Activated CD4-positive, alpha-beta memory T cell treated with anti-CD3 and anti-CD28 coated beads for 36 hours (primary cell): ENCODE measurements around the gene BICC1. TPM values are rescaled to one million over a fixed set of nuclear protein-coding genes. Genes with fewer than 3 reads are reported as not detected.

Experiments used
- CTCF ChIA-PET: fragments of 350-600 bp; sonication (Branson Sonifier 250); formaldehyde crosslinking; loops from one replicate; lab custom pipeline; 2021; ENCODE audit warnings: antibody characterized with exemption, inconsistent platforms; lab: Charles Lee
- POLR2A ChIA-PET: fragments of 350-600 bp; sonication (Branson Sonifier 250); formaldehyde crosslinking; loops from one replicate; lab custom pipeline; 2021; ENCODE audit warnings: antibody characterized with exemption; lab: Charles Lee
- DNase-seq: peaks from one replicate; pipeline ENCODE4 v3.0.0-alpha.2; 2020
- H3K27ac Mint-ChIP-seq: one replicate; pipeline ENCODE4 v1.8.0; 2021; ENCODE audit warnings: mixed read lengths
- H3K27me3 Mint-ChIP-seq: one replicate; pipeline ENCODE4 v1.8.0; 2021; ENCODE audit warnings: mixed read lengths
- H3K36me3 Mint-ChIP-seq: one replicate; pipeline ENCODE4 v1.8.0; 2021; ENCODE audit warnings: mixed read lengths
- H3K4me1 Mint-ChIP-seq: one replicate; pipeline ENCODE4 v1.8.0; 2021; ENCODE audit warnings: low read depth, mixed read lengths
- H3K4me3 Mint-ChIP-seq: one replicate; pipeline ENCODE4 v1.8.0; 2021; ENCODE audit warnings: mild to moderate bottlenecking, mixed read lengths
- H3K9me3 Mint-ChIP-seq: one replicate; pipeline ENCODE4 v1.8.0; 2021; ENCODE audit warnings: mixed read lengths
- intact Hi-C: fragments of 100-400 bp; cut with micrococcal nuclease; formaldehyde crosslinking; loops from one replicate; pipeline ENCODE4 v1.15.1; 2023
- total RNA-seq, 2 experiments: library from RNA; stranded (reverse); gene quantifications; one replicate each; pipeline ENCODE4 v1.2.3, GENCODE V29; 2021

BICC1 gene
- total RNA-seq, 2 experiments from 2014 or later = not detected

- H3K27ac Mint-ChIP-seq = no peak overlapping the region
- ChIA-PET POLR2A (no interaction called here), CTCF (no interaction called here)
- H3K36me3 Mint-ChIP-seq = no peaks in the 10 kb centered on the region
- H3K9me3 Mint-ChIP-seq = no peaks in the 10 kb centered on the region
- H3K4me1 Mint-ChIP-seq = no peaks in the 10 kb centered on the region
- no peaks in the 10 kb centered on the region for H3K27me3 Mint-ChIP-seq
- intact Hi-C loops = loop anchor here (10.0 kb wide), 1 partner anchor 110 kb away; no protein-coding TSS in a partner anchor
- no peak for DNase-seq
- H3K4me3 Mint-ChIP-seq = no peak overlapping the region
Observed at GRCh38 chr10:58644311-58644710, 131.6 kb downstream of the BICC1 start.

DNA sequence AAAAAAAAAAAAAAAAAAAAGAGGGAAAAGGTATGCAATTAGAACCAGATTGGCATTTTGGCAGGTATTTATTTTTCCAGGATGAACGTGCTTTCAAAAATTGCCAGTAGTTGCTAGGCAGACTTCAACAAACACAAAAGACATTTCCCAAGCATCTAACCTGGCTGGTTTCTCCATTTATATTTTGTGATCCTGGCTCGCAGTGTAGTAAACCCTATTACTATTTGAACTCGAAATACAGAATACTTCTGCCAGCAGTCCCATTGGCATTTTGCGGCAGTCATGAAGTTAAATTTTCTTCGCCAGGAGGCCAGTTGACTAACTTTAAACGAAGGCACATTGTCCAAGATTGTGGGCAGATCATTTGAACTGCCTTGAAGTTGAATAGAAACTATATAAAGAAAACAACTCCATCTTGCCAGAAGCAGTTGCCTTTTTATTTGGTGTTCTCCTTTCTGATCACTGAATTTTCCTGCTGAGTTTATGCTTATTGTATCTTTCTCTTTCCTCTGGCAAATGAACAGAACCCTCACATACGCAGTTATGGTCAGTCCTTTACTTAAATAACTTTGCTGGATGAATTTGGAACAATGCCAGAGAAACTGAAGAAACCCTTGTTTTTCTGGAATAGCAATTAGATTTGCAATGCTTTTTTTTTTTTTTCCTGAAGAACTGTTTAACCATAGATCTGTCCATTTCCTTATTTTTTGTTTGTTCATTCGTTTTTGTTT lies 132.9 kb downstream of the BICC1 start:
- Mint-ChIP-seq H3K4me1 (no peaks in the 10 kb centered on the region), H3K9me3 (no peaks in the 10 kb centered on the region), H3K4me3 (no peak overlapping the region), H3K36me3 (no peaks in the 10 kb centered on the region), H3K27me3 (no peaks in the 10 kb centered on the region), H3K27ac (no peak overlapping the region)
- CTCF ChIA-PET = no interaction called here
- POLR2A ChIA-PET = no interaction called here
- no peak for DNase-seq
- intact Hi-C loops = loop anchor here (10.0 kb wide), 1 partner anchor 111 kb away; no protein-coding TSS in a partner anchor

- Mint-ChIP-seq H3K9me3 (no peaks in the 10 kb centered on the region), H3K4me3 (no peak overlapping the region), H3K36me3 (no peaks in the 10 kb centered on the region), H3K4me1 (no peaks in the 10 kb centered on the region), H3K27ac (no peak overlapping the region), H3K27me3 (no peaks in the 10 kb centered on the region)
- intact Hi-C loops = loop anchor here (10.0 kb wide), 1 partner anchor 113 kb away; no protein-coding TSS in a partner anchor
- ChIA-PET POLR2A (interaction anchor here (0.6 kb wide), 1 partner anchor 566 kb away, joined by 3 read pairs; no protein-coding TSS in a partner anchor), CTCF (interaction anchor here (0.6 kb wide), 1 partner anchor 11 kb away, joined by 4 read pairs; no protein-coding TSS in a partner anchor)
- DNase-seq = no peak
Observed at GRCh38 chr10:58647376-58648112, 134.9 kb downstream of the BICC1 start.

DNA sequence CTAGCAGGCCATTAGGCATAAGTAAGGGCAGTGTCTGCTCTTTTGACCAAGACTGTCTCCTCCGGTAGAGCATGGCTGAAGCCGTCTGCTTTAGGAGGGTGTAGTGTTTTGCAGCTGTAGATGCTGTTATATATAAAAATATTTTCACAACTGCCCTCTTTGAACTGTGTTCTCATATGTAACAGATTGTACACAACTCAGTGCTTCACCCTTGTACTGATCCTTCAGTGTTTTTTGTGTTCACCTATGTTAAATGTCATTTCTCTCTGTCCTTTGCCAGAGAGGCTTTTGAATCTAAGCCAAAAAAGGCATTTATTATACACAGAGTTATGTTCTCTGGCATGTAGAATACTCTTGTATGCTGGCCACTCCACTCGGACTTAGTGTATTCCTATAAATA lies 135.5 kb downstream of the BICC1 start:
- POLR2A ChIA-PET = interaction anchor here (0.6 kb wide), 1 partner anchor 567 kb away, joined by 3 read pairs; no protein-coding TSS in a partner anchor
- intact Hi-C loops = loop anchor here (10.0 kb wide), 1 partner anchor 113 kb away; no protein-coding TSS in a partner anchor
- CTCF ChIA-PET = interaction anchor here (0.6 kb wide), 1 partner anchor 10 kb away, joined by 4 read pairs; no protein-coding TSS in a partner anchor
- H3K4me1 Mint-ChIP-seq = no peaks in the 10 kb centered on the region
- DNase-seq = no peak
- H3K36me3 Mint-ChIP-seq = no peaks in the 10 kb centered on the region
- no peak overlapping the region for H3K4me3 Mint-ChIP-seq
- no peaks in the 10 kb centered on the region for H3K9me3 Mint-ChIP-seq
- H3K27me3 Mint-ChIP-seq = no peaks in the 10 kb centered on the region
- no peak overlapping the region for H3K27ac Mint-ChIP-seq

- Mint-ChIP-seq H3K36me3 (no peaks in the 10 kb centered on the region), H3K27me3 (no peaks in the 10 kb centered on the region), H3K4me1 (no peaks in the 10 kb centered on the region), H3K27ac (no peak overlapping the region), H3K4me3 (no peak overlapping the region), H3K9me3 (no peaks in the 10 kb centered on the region)
- intact Hi-C loops = no loop called here
- ChIA-PET POLR2A (no interaction called here), CTCF (no interaction called here)
- DNase-seq = no peak
Observed at GRCh38 chr10:58651040-58651439, 138.4 kb downstream of the BICC1 start.

GRCh38 chr10:58651742-58652141 lies 139.1 kb downstream of the BICC1 start:
- no peak for DNase-seq
- Mint-ChIP-seq H3K9me3 (no peaks in the 10 kb centered on the region), H3K27ac (no peak overlapping the region), H3K36me3 (no peaks in the 10 kb centered on the region), H3K4me3 (no peak overlapping the region), H3K27me3 (no peaks in the 10 kb centered on the region), H3K4me1 (no peaks in the 10 kb centered on the region)
- ChIA-PET CTCF (no interaction called here), POLR2A (no interaction called here)
- intact Hi-C loops = no loop called here

DNA sequence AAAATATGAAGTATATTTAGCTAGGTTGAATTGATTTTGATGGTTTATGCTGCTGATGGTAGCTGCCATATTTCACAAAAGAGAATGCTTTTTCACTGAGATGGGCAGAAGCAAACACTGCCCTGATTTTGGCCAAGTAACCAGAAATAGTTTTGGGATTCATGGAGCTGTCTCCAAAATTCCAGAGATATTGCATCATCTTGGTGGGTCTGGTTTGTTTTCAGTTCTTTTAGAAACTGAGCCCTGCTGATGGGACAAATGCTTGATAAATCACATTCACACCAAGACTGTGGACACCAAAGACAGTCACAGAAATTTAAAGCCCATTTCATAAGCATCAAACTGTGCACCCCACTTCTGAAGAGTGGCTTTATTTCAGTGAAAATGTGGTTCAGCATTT lies 140.5 kb downstream of the BICC1 start:
- DNase-seq = no peak
- CTCF ChIA-PET = interaction anchor here (0.7 kb wide), 1 partner anchor 24 kb away, joined by 3 read pairs; no protein-coding TSS in a partner anchor
- H3K27me3 Mint-ChIP-seq = no peaks in the 10 kb centered on the region
- intact Hi-C loops = no loop called here
- H3K36me3 Mint-ChIP-seq = no peaks in the 10 kb centered on the region
- H3K27ac Mint-ChIP-seq = no peak overlapping the region
- no peaks in the 10 kb centered on the region for H3K4me1 Mint-ChIP-seq
- no peaks in the 10 kb centered on the region for H3K9me3 Mint-ChIP-seq
- POLR2A ChIA-PET = no interaction called here
- no peak overlapping the region for H3K4me3 Mint-ChIP-seq

- Mint-ChIP-seq H3K9me3 (peaks cover 19% of the 10 kb centered on the region), H3K27ac (no peak overlapping the region), H3K4me3 (no peak overlapping the region), H3K4me1 (no peaks in the 10 kb centered on the region), H3K27me3 (no peaks in the 10 kb centered on the region), H3K36me3 (no peaks in the 10 kb centered on the region)
- intact Hi-C loops = no loop called here
- DNase-seq = no peak
- ChIA-PET CTCF (no interaction called here), POLR2A (interaction anchor here (0.5 kb wide), 1 partner anchor 19 kb away, joined by 3 read pairs; no protein-coding TSS in a partner anchor)
Observed at GRCh38 chr10:58660575-58661255, 148.0 kb downstream of the BICC1 start.

DNA sequence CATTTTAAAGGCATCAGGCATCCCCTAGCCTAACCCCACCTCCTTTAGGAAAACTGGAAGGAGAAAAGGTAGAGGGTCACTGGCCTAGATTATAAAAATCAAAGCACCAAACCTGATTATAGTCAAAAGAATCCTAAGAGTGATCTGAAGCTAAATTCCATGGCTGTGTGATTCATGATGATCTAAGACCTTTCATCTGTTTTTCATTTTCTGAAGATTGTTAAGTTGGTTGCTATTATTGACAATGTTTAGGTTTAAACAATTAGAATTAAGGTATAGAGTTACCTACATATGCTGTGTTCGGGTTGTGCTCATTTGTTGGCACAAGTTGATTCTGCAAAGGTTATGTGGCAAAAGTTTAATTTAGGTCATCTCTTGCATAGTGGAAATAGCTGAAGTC lies 148.7 kb downstream of the BICC1 start:
- ChIA-PET CTCF (no interaction called here), POLR2A (interaction anchor here (0.5 kb wide), 1 partner anchor 20 kb away, joined by 3 read pairs; no protein-coding TSS in a partner anchor)
- H3K4me1 Mint-ChIP-seq = peaks cover 4% of the 10 kb centered on the region
- H3K4me3 Mint-ChIP-seq = no peak overlapping the region
- no peaks in the 10 kb centered on the region for H3K27me3 Mint-ChIP-seq
- no peak for DNase-seq
- H3K9me3 Mint-ChIP-seq = peaks cover 19% of the 10 kb centered on the region
- H3K27ac Mint-ChIP-seq = no peak overlapping the region
- no peaks in the 10 kb centered on the region for H3K36me3 Mint-ChIP-seq
- intact Hi-C loops = no loop called here

DNA sequence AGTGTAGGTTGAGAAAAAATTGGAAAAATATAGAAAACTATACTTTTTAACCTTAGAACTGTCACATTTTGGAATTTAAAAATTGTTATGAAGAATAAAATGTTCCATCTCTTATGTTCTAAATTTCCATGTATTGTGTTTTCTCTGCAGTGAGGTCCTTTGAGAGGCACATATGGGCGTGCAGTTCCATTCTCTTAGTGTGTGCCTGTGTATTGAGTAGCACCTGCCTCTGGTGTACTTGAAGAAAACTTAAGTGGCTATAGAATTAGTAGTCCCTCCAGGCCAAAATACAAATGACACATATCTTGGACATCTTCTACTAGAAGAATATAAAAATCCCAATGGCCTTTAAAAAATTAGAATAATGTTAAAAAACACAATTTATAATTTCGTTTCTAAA lies 149.2 kb downstream of the BICC1 start:
- Mint-ChIP-seq H3K36me3 (no peaks in the 10 kb centered on the region), H3K9me3 (peaks cover 19% of the 10 kb centered on the region), H3K27me3 (no peaks in the 10 kb centered on the region), H3K4me1 (peaks cover 7% of the 10 kb centered on the region), H3K4me3 (no peak overlapping the region), H3K27ac (no peak overlapping the region)
- intact Hi-C loops = no loop called here
- ChIA-PET POLR2A (no interaction called here), CTCF (no interaction called here)
- DNase-seq = no peak

DNA sequence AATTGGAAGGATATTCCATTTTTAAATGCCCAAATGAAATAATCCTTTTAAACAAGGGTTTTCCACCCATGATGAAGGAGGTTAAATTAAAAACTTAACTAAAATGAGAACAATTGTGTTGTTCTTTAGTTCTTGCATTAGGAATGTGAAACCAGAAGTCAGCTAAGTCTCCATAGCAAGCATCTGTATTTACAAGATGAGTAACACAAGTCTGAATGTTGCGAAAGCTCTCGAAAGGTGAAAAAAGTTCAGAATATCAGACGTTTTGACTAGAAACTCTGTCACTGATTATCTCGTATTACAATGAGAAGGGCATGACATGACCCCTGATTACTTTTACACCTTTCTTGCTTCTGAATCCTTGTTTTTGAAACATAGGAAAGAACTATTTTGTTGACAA lies 149.6 kb downstream of the BICC1 start:
- DNase-seq = no peak
- Mint-ChIP-seq H3K36me3 (no peaks in the 10 kb centered on the region), H3K27ac (no peak overlapping the region), H3K9me3 (peaks cover 19% of the 10 kb centered on the region), H3K27me3 (no peaks in the 10 kb centered on the region), H3K4me1 (peaks cover 7% of the 10 kb centered on the region), H3K4me3 (no peak overlapping the region)
- ChIA-PET POLR2A (no interaction called here), CTCF (no interaction called here)
- intact Hi-C loops = no loop called here

- intact Hi-C loops = no loop called here
- POLR2A ChIA-PET = no interaction called here
- Mint-ChIP-seq H3K36me3 (no peaks in the 10 kb centered on the region), H3K27me3 (no peaks in the 10 kb centered on the region), H3K4me3 (no peak overlapping the region), H3K4me1 (peaks cover 7% of the 10 kb centered on the region), H3K9me3 (peaks cover 19% of the 10 kb centered on the region), H3K27ac (no peak overlapping the region)
- CTCF ChIA-PET = no interaction called here
- no peak for DNase-seq
Observed at GRCh38 chr10:58665361-58665760, 152.7 kb downstream of the BICC1 start.
